GM10266 (cell line): ENCODE measurements around the gene MAML3.

Experiments used
- DNase-seq: peaks from one replicate; pipeline ENCODE4 v3.0.0; 2012; ENCODE audit errors: extremely low spot score
- CTCF ChIP-seq: IDR thresholded peaks from 2 replicates; pipeline ENCODE4 v1.5.1; 2012; ENCODE audit warnings: mild to moderate bottlenecking, low read depth; ENCODE audit not compliant: control insufficient read depth, insufficient read depth; ENCODE audit errors: missing control alignments

Gene MAML3

GRCh38 chr4:139719381-139720101, 434.4 kb downstream of the MAML3 start:
- TF ChIP-seq CTCF = no peak
- DNase-seq = no peak

GRCh38 chr4:139718833-139719232, 435.2 kb downstream of the MAML3 start:
- no peak for DNase-seq
- no peak for TF ChIP-seq CTCF

GRCh38 chr4:139718358-139718757, 435.6 kb downstream of the MAML3 start:
- no peak for DNase-seq
- TF ChIP-seq CTCF = no peak

GRCh38 chr4:139715746-139716391, 438.1 kb downstream of the MAML3 start:
- TF ChIP-seq CTCF = no peak
- DNase-seq = no peak

- no peak for DNase-seq
- TF ChIP-seq CTCF = no peak
Observed at GRCh38 chr4:139712882-139713281, 441.1 kb downstream of the MAML3 start.

GRCh38 chr4:139711461-139711860, 442.5 kb downstream of the MAML3 start:
- DNase-seq = no peak
- TF ChIP-seq CTCF = no peak

GRCh38 chr4:139710073-139710472, 443.9 kb downstream of the MAML3 start:
- no peak for DNase-seq
- no peak for TF ChIP-seq CTCF
